ENCODE results near the gene MREG. TPM values are rescaled to one million over a fixed set of nuclear protein-coding genes. Genes with fewer than 3 reads are reported as not detected.

The MREG gene
- total and polyA plus RNA-seq, 4 donors: 0.87 to 3.1 (median 2.7) TPM

- Histone ChIP-seq H3K9ac (ENCODE audit: low read depth in 1 of 2, low read length in 2 of 2) (no peak overlapping the region), H3K4me3 (ENCODE audit: low read depth in 1 of 3, low read length in 3 of 3) (peak overlapping the region in 1 of 3 donors; percentile 60), H3K27me3 (ENCODE audit: control insufficient read depth in 4 of 4, insufficient read depth in 4 of 4, low read length in 3 of 4) (no peaks in the 10 kb centered on the region), H3K9me3 (ENCODE audit: control insufficient read depth in 4 of 4, low read length in 3 of 4) (no peaks in the 10 kb centered on the region), H3K4me1 (ENCODE audit: control insufficient read depth in 4 of 4, insufficient read depth in 4 of 4, low read length in 3 of 4) (peaks cover 5 to 22% (median 14%) of the 10 kb centered on the region in 4 donors), H3K27ac (ENCODE audit: low read depth in 1 of 2, low read length in 2 of 2) (peak overlapping the region; percentile 65 to 71), H3K36me3 (ENCODE audit: control insufficient read depth in 4 of 4, insufficient read depth in 3 of 4, low read depth in 1 of 4, low read length in 3 of 4) (peaks cover 0 to 8% (median 3%) of the 10 kb centered on the region in 4 donors)
- WGBS: 36% methylated on average over 6 of the region's 6 CpGs
- no peak for DNase-seq (ENCODE audit: low spot score)
- no peak for TF ChIP-seq NR2F2 (IDR thresholded peaks at IDR 0.05)
- no peak for TF ChIP-seq EGR1 (IDR thresholded peaks at IDR 0.05; ENCODE audit: low read depth in 2 of 2)
- TF ChIP-seq HNF4A (conservative IDR thresholded peaks at IDR 0.05): no peak
- TF ChIP-seq ZBTB33 (IDR thresholded peaks at IDR 0.05): no peak
- TF ChIP-seq JUND (IDR thresholded peaks at IDR 0.05): no peak
- no peak for TF ChIP-seq MAX (IDR thresholded peaks at IDR 0.05)
- no peak for TF ChIP-seq RXRA (IDR thresholded peaks at IDR 0.05)
- no peak for TF ChIP-seq TAF1 (conservative IDR thresholded peaks at IDR 0.05)
- TF ChIP-seq REST (IDR thresholded peaks at IDR 0.05): no peak
- TF ChIP-seq YY1 (IDR thresholded peaks at IDR 0.05): no peak
- TF ChIP-seq HNF4G (IDR thresholded peaks at IDR 0.05): no peak
- TF ChIP-seq ATF3 (IDR thresholded peaks at IDR 0.05): no peak
- no peak for TF ChIP-seq GABPA (IDR thresholded peaks at IDR 0.05 in 1 of 2, conservative IDR thresholded peaks at IDR 0.05 in 1 of 2)
- no peak for TF ChIP-seq SP1 (IDR thresholded peaks at IDR 0.05)
- TF ChIP-seq FOXA1 (IDR thresholded peaks at IDR 0.05): no peak
- no peak for TF ChIP-seq FOXA2 (IDR thresholded peaks at IDR 0.05)
- no peak for TF ChIP-seq CTCF (IDR thresholded peaks at IDR 0.05; ENCODE audit: low read depth, low read length, missing input control)
- no peak for TF ChIP-seq RAD21 (IDR thresholded peaks at IDR 0.05)
These were observed 596 bp downstream of the MREG start for GRCh38 chr2:216012830-216013079.

All from liver (tissue), 9 donors.